ENCODE results near the gene ST8SIA6.
"Not testable (repeated sequence)": the region's sequence is repeated elsewhere in the genome, so short reads cannot be mapped to it uniquely, and the experiment has no call there.

Gene ST8SIA6

GRCh38 chr10:17456032-17456548, 1.7 kb upstream of the ST8SIA6 start:
- no peak for DNase-seq

GRCh38 chr10:17455015-17455520, 673 bp upstream of the ST8SIA6 start:
- no peak for DNase-seq

- no peak for DNase-seq
Measured at GRCh38 chr10:17453373-17454091, 863 bp downstream of the ST8SIA6 start.

DNA sequence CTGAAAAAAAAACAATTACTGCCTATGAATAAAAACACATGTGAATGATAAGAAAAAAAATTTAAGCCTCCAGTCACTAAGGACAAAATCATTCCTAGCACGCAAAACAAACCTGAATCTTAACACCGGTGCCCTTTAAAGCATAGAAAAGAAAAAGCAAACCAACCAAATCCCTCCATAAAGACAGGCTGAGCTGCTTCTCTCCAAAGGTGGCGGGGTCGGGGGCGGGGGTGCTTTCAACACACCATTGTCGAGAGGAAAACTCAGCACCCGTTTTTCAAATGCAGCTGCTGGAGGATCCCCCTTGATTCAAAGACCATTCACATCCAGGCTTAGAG, 1.4 kb downstream of the ST8SIA6 start:
- DNase-seq: no peak

DNA sequence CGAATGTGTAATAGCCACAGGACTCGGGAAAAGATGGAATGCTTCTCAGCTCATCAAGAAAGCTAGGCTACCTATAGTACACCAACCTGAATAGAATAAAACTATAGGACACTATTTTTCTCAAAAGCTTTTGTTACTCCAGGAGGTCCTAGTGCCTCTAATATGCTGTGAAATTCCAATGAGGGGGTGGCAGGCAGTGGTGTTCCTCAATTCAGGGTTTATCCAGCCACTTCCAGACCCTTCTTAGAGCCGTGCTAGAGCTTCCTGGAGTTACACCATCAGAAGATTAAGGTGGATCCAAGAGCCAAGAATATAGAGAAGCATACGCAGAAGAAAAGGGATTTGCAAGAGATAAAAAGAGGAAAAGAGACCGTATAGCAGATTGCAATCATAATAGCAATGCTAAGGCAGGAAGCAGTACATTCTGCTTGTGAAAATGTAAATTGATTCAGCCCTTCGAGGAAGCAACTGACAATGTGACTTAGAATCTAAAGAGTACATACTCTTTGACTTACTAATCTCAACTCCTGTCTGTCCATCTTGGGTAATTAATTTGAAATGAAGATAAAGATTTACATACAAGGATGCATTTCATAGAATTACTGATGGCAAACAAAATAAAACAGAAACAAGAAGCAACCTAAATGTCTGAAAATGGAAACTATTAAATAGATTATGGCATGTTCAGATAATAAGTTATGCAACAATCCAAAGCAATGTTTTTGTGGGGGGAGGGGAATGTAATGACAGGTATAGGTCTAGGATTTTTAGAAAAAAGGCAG, 2.1 kb downstream of the ST8SIA6 start:
- no peak for DNase-seq

DNA sequence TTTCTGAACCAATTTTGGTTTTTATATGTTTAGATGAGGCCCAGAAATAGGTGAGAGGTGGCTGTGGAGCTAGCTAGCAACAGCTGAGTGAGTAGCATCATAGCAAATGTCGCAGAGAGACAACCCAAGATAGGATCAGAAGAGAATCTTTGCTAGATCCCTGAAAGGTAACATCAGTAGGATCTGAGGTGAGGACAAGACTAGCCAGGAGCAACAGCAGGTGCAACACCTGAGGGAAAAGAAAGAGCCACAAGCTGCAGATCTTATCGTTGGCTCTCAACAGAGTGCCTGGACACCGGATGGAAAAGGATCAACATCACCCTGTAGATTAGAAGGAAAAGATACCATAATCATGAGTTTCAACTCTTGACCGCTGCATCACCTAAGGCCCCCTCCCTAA, 4.4 kb downstream of the ST8SIA6 start:
- no peak for DNase-seq

- no peak for DNase-seq
Measured at GRCh38 chr10:17445400-17445998, 8.9 kb downstream of the ST8SIA6 start.

DNA sequence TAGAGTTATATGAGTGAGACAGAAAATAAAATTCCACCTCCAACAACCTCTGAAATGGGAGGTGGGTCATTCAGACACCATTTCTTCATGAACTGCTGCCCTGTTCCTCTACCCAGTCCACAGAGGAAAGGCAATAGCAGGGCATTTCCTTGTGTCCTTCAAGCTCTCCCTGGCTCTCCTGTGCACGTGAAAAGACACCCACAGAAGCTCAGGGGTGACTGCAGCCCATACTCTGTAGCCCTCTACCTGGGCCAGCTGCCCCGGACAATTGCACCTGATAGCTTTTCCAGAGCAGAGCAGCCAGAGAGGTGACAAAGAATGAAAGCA, 10.0 kb downstream of the ST8SIA6 start:
- no peak for DNase-seq

GRCh38 chr10:17443707-17444387, 10.5 kb downstream of the ST8SIA6 start:
- no peak for DNase-seq

DNA sequence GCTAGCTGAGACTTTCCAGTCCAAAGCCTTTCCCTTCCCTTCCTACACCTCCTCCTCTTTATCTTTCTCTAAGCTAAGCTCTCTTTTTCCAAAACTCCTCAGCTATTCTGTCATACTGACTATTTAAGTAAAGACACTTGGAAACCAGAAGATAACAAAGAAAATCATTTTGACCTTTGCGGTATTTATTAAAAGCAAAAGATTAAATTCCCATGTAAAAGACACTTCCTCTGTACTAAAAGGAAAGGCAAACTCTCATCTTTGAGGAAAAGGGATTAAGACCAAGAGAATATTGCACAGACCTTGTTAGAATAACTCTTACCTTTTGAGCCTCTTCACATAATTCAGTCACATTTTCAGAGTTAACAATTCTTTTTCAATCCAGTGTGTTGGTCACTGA, 15.8 kb downstream of the ST8SIA6 start:
- no peak for DNase-seq

GRCh38 chr10:17436578-17436977, 17.8 kb downstream of the ST8SIA6 start:
- not testable (repeated sequence) for DNase-seq

DNA sequence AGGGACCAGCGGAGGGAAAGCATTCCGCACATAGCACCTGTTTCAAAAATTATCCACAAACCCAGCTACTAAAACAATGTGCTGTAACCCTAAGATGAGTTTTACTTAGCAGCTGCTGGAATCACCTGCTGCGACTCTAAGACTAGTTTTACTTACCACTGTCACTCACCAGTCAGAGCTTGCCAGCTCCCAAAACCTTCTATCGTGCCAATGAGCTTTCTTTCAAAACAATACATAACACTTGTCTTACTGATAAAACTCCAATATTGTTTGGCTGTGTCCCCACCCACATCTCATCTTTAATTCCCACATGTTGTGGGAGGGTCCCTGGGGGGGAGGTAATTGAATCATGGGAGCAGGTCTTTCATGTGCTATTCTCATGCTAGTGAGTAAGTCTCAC, 18.4 kb downstream of the ST8SIA6 start:
- DNase-seq: no peak

GRCh38 chr10:17435187-17435586, 19.2 kb downstream of the ST8SIA6 start:
- no peak for DNase-seq

GRCh38 chr10:17432723-17433122, 21.7 kb downstream of the ST8SIA6 start:
- DNase-seq: no peak

DNA sequence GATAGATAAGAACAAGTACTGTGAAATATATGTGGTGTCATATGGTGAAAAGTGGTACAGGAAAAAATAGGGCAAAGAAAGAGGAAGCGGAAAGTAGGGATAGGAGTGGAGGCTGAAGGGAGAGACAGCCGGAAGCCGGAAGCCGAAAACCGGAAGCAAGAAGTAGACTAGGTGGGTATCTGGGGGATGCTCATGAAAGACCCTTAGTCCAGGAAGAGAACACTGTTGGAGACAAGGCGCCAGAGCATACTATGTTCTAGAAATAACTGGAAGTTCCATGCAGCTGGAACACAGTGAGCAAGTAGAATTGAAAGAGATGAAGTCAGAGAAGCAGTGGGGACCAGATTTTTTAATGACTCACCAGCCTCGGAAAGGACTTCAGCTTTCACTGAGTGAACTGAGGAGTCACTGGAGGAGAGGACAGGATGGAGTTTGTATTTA, 22.5 kb downstream of the ST8SIA6 start:
- DNase-seq: no peak

DNA sequence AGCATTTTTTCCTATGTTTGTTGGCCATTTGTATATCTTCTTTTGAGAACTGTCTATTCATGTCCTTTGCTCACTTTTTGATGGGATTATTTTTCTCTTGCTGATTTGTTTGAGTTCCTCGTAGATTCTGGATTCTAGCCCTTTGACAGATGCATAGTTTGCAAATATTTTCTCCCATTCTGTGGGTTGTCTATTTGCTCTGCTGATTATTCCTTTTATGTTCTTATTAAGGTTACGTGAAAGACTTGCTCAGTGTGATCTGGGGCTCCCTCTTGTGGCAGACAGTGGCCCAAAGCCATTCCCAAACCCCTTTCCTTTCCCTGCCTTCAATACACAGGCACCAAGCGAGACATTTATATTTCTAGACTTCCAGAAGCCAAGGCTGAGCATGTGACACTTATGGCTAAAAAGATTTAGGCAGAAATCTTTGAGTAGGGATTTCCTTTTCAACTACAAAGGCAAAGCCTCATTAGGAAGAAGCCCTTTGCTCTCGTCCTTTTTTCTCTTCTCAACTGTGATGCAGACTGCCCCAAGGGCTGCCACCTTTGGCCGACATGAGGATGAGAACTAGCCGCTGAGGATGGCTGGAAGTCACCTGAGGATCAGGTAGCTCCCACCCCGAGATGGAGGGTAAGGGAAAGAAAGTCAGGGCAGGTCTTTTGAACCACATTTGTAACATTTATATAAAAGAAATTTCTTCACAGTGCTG, 23.6 kb downstream of the ST8SIA6 start:
- DNase-seq: no peak

GRCh38 chr10:17429490-17429889, 24.9 kb downstream of the ST8SIA6 start:
- no peak for DNase-seq

- DNase-seq: no peak
Measured at GRCh38 chr10:17428351-17429097, 25.9 kb downstream of the ST8SIA6 start.

GRCh38 chr10:17427666-17428350, 26.6 kb downstream of the ST8SIA6 start:
- DNase-seq: no peak

DNA sequence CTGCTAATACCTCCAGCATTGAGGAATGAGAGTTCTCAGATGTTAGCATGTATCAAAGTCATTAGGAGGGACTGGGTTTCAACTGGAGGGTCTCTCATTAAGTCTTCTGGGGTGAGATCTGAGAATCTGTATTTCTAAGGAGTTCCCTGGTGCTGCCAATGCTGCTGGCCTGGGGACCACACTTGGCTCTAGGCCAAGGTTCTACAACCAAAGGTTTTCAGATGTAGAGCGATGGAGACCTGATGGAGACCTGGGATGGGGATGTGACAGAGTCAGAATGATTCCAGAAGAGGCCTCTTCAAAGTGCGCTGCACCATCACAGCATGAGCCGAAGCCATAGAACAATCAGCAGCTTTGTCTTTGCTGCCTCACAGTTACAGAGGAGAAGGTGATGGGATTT, 27.2 kb downstream of the ST8SIA6 start:
- DNase-seq: no peak

DNA sequence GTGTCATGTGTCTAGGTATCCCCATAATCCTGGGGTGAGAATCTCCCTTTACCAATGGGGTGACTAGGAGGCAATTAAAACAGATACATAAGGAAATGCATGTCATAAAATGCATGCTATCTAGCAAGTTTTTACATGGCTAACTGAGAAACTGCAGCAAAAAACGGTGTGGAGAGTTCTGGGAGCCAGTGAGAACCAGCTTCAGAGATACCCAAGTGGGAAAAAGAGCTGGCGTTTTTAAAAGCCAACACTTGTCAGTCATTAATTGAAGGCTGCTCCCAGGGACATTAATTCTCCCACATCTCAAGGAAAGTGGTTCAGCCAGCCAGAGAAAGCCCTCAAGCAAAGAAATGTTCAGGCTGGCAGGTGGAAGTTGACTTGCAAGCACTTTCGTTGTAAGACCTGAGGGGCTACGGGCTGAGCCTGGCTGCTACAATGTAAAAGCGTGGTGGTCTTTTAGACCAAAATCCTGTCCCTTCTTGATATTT, 28.1 kb downstream of the ST8SIA6 start:
- no peak for DNase-seq

All from SHP77 treated with DMSO at 0.1 percent for 48 hours (cell line).